NCI-H2107 (cell line): ENCODE measurements around the gene SLC38A10.
"Not testable (repeated sequence)": the region's sequence is repeated elsewhere in the genome, so short reads cannot be mapped to it uniquely, and the experiment has no call there.

Experiments used
- DNase-seq: peaks from one replicate; lab custom pipeline; 2025; lab: John Stamatoyannopoulos, UW

The SLC38A10 gene

DNA sequence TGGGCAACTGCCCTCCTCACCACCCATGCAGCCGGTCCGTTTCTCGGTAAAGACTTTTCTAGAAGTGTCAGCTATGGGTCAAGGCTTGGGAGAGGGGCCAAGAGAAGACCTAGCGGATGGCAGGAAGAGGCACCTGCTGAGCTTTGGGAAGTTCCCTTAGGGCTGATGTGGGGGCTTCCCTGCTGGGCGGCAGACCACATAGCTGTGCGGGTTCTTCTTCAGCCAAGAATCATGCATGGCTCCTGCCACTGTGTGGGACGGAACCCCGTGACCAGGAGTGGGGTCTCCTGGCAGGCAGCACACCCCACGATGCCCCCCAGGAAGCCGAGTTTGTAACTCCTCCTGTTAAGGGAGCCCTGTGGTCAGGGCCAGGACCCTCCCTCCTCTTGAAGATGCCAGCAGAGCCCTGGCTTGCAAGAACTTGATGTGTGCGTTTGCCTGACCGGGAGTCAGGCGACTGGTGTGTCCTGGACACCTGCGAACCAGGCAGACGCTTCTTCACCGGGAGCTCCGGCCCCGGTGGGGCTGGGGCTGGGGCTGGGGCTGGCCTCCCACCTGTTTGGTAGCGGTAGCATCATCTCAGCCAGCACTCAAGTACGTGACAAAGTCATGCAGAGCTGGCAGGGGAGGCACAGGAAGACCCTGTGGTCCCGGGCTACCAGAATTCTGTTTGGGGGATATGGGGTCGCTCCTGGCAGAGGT, 17.7 kb upstream of the SLC38A10 start:
- DNase-seq = no peak

DNA sequence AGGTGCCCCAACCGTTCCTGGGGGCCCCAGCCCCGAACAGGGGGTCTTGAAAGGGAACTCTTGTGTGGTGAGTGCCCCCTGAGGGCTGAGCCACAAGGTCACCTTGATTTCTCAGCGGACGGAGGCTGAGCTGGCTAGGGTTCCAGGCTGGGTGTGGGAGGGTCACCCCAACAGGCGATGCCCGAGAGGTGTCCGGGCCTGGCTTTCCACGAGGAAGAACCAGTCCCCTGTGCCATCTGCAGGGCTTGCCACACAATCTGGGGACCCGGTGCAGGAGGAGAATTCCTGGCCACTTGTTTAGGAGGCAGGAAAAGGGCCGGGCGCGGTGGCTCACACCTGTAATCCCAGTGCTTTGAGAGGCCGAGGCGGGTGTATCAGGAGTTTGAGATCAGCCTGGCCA, 16.8 kb upstream of the SLC38A10 start:
- DNase-seq = no peak

DNA sequence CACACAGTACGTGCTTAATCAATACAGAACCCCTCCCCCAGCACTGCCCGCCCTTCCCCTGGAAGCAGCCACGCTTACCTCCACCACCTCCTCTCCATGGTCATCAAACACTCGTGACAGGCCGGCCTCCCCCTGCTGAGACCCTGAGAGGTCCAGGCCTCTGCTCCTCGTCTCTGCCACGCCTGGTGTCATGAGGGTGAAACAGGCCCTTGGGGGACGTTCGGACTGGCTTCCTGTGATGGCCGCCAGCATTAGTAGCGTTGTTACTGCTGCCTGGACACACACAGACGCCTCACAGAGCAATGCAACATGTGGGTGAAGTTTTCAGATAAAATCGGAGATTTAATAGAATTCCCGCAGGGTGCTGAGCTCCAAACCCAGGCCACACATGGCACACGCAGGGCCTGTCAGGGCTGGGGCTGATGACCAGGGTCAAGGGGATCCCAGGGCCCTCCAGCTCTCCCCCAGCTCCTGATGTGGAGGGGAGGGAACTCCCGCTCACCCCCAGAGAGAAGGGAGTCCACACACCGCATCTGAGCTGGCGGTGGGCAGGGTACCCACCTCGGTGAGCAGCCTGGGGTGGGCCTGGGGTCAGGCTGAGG, 15.9 kb upstream of the SLC38A10 start:
- DNase-seq = no peak

DNA sequence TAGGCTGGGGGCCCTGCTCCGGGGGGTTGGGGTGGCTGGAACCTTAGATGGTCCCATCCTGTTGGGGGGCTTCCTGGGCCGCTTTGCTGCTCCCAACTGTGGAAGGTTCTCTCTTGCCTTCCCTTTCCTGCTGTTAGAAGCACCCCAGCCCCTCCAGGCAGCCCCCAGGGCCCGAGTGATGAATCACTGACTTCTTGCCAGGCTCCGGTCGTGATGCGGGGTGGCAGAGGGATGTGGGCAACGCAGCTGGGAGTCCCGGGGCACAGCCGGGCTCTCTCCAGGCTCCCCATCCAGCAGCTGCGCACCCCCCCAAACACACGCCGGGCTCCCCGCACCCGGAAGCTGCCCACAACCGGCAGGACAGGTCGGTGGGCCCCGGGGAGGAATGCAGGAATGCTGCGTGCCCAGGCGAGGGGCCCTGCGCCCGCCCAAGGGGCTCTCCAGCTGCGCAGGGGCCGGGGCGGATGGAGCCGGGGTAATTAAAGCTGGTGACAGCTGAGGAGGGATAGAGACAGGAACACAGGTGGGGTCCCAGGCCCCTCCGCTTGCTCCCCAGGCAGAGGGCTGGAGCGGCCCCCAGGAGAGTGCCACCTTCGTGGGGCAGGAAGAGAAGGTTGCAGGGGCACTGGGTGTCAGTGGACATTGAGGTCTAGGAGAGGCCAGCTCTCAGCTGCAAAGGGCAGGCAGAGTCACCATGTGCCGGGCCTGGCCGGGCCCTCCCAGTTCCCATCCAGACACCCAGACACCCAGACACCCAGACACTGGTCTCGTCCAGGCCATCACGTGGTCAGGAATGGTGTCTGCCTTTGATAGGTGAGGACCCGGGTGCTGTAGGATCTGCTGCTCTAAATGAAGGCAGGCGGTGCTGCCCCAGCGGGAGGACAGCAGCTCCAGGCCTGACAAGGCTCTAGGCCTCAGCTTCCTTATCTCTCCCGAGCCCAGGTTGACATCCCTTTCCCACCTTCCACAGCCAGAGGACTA, 15.0 kb upstream of the SLC38A10 start:
- no peak for DNase-seq

DNA sequence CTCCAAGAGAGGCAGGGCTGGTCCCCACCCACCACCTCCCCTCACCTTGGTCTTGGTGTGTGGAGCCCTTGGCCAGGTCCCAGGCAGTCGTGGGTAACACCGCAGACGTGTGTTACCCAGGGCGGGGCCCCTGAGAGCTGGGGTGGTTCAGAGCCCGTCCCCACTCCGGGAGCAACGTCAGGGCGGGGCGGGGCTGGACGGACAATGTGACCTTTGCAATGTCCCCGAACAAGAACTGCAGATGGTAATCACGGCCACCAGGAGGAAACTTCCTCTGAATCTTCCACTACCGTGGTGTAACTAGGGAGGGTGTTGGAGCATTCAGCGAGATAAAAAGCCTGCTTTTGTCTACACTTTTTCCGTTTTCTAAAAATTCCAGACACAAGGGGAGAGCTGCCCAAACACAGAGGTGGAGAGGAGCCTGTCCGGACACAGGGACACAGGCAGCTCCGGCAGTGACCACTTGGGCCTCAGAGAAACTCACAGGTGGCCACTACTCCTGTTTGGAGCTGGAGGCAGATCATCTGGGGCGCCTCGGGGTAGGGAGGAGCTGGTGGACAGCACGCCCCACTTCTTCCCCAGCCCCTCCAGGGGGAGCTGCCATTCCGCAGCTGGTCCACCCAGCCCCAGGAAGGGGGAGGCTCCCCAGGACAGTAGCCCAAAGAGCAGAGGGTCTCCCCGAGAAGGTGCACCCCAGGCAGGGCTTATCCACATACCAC, 14.2 kb upstream of the SLC38A10 start:
- no peak for DNase-seq

DNA sequence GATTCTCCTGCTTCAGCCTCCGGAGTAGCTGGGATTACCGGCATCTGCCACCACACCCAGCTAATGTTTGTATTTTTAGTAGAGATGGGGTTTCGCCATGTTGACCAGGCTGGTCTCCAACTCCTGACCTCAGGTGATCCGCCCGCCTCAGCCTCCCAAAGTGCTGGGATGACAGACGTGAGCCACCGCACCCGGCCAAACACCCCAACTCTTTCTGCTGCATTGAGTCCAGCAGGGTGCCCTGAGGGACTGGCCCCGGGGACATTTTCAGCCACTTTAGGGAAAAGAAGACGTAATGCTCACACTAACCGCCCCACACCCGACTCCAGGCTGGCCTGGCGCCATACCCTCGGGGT, 13.7 kb upstream of the SLC38A10 start:
- not testable (repeated sequence) for DNase-seq

DNA sequence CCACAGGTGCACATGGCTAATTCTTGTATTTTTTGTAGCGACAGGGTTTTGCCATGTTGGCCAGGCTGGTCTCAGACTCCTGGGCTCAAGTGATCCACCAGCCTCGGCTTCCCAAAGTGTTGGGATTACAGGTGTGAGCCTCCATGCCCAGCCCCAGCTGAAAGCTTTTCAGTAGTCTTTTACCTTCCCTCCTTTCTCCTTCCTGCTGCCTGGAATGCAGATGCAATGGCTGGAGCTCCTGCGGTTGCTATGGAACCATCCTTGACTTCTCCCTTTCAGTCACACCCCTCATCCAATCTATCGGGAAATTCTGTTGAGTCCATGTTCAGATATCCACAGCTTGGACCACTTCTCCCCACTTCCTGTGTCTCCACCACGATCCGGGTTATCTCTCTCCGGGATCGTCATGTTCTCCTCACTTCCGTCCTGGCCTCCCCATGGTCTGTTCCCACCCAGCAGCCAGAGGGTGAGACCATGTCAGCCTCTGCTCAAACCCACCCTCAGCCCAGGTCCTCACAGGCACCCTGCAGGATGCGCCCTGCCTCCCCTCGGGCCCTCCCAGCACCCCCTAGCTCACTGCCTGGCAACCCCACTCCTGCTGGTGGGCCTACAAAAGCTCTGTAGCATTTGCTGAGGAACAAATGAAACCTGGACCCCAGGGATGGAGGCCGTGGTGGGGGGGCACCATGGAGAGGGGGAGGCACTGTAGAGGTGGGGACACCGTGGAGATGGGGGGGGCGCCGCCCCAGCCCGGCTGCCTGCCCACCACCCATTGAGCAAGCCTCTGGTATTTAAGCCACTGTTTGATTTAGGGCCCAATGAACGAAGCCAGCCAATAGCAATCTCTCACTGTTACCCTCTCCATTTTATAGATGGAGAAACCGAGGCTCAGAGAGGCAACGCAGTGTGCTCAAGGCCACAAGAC, 12.8 kb upstream of the SLC38A10 start:
- no peak for DNase-seq

DNA sequence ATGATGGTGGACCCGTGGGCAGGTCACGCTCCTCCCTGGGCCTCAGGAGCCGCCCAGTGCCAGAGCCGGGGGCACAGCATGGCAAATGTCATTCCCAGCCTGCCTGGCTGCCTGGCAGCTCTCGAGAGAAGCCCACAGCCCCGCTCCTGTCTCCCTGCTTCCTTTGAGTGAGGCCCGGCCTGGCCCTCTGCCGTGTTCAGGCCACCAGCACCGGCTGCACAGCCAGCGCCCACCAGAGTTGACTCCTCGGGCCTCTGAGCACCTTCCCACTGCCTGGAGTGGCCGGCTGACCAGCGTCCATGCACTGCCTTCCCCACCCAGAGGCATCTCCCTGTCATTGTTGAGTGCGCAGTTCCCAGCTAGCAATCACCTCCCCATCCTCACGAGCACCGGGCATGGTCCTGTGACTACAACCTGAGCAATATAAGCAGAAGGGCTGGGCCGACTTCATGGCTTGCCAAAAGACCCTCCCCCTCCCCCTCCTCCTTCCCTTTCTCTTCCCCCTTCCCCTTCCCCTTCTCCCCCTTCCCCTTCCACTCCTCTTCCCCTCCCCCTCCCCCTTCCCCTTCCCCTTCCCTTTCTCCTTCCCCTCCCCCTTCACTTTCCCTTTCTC, 11.9 kb upstream of the SLC38A10 start:
- no peak for DNase-seq

DNA sequence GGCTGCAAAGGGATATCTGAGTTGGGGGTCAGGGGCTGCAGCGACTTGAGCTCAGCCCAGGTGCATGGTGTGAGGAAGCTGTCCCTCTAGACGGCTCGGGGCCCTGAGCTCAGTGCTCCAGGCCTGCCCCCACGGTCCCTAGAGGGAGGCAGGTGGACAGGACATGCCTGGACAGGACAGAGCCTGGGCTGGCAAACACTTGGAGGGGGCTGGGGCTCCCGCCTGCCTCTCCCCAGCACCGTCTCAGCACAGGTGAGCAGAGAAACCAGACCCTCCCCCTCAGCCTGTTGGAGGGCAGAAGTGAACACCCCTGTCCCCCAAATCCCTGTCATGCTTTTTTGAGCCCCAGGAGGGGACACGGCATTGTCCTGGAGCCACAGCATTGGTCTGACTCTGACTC, 11.4 kb upstream of the SLC38A10 start:
- no peak for DNase-seq

DNA sequence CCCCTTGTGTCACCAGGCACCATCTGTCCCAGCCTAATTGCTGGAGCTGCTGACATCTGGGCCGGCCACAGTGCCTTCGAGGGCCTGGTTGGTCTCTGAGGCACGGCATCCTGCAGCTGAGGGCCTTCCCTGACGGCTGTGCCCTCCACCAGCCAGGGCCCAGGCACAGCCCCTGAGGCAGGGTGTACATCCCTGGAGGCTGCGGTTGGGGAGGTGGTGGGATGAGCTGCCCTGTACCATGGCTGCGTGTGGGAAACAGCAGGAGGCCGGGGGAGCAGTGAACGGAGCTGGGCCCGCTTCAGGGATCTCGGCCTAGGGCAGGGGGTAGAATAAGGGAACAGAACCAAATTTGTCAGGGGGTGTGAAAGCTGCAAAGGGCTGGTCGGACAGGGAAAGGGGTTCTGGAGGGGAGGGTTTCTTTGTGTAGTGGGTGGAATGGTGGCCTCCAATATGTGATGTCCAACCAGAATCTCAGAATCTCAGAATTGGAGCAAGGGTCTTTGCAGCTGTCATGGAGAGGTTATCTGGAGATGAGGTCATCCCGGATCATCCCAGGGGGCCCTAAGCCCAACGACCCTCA, 10.0 kb upstream of the SLC38A10 start:
- DNase-seq = no peak

DNA sequence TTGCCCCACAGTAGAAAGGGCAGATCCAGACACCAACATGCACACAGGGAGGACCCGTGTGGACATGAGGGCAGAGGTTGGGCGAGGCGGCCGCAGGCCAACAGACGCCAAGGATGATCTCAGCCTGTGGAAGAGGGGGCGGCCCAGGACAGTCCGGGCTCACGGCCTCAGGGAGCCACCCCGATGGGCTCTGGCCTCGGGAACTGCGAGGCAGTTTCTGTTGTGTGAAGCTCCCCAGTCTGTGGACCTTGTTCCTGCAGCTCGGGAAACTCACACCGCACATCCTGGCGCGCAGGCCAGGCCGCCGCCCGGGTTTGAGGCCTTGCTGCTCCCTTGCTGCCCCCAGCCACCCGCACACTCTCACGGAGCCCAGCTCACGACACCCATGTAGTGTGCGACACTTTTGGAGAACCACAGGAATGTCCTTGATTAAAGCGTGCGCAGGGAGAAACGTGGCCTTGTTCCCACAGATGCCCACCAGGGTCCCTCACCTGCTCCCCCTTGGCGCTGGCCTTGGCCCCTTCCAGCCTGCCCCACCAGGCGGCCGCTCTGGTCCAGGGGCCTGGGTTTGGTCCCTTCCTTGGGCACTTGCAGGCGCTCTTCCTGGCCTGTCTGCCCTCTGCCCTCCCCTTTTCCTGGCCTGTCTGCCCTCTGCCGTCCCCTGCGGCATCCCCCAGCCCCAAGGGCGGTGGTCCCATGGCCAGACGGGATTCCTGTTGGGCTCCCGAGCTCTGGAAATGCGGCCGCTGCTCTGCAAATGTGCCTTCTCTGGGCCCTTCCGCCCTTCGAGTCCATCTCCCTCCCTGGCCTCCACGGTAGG, 9.3 kb upstream of the SLC38A10 start:
- no peak for DNase-seq

DNA sequence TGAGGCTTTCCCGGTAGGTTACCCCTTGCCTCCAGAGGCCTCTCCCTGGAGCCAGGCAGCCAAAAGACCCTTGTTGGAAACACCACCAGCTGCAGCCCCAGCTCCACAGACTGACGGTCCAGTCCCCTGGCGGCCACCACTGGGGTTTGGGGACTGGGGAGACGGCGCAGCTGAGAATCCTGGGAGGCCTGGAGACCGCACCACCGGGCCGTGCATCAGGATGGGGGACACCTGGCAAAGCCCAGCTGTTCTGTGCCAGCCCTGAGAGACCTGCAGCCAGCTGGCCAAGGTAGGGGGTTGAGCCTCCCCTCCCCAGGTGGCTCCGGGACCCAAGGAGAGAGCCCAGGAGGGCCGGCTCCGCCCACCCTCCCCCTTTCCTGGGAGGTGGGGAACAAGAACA, 8.3 kb upstream of the SLC38A10 start:
- DNase-seq = no peak

DNA sequence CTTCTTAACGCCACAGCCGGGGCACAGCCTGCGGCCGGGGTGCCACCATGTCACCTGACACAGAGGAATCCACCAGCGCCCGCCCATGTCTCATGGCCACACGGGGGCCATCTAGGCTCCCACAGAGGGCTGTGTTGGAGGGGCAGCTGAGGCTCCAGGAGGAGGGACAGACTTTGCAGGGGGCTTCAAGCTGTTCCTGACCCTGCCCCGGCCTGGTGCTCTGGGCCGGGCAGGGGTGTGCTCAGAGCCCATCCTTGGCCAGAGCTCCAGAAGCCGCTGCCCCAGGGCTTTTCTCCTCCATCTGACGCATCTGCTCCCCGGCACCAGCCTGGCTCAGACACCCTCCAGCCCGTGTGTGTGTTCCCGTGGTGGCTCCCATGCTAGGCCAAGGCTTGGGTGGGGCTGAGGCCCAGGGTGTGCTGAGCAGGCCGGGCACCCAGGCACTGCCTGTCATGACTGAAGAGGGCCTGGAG, 7.8 kb upstream of the SLC38A10 start:
- DNase-seq = no peak

DNA sequence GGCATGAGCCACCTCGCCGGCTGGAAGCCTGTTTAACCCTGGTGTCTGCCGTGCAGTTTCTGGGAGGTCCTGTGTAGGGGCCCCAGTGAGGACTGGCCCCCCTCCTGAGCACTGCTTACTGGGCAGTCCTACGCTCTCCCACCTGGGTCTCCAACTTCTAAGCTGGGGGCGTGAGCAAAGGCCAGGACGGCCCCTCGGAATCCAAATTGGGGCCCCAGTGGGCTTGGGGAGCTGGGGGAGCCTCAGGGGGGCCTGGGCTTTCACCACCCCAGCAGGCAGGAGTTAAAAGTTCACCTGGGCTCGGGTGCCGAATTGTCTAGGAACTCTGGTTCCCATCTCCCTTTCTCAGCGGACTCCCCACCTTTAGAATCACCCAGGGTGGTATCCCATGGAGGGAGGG, 7.2 kb upstream of the SLC38A10 start:
- no peak for DNase-seq

DNA sequence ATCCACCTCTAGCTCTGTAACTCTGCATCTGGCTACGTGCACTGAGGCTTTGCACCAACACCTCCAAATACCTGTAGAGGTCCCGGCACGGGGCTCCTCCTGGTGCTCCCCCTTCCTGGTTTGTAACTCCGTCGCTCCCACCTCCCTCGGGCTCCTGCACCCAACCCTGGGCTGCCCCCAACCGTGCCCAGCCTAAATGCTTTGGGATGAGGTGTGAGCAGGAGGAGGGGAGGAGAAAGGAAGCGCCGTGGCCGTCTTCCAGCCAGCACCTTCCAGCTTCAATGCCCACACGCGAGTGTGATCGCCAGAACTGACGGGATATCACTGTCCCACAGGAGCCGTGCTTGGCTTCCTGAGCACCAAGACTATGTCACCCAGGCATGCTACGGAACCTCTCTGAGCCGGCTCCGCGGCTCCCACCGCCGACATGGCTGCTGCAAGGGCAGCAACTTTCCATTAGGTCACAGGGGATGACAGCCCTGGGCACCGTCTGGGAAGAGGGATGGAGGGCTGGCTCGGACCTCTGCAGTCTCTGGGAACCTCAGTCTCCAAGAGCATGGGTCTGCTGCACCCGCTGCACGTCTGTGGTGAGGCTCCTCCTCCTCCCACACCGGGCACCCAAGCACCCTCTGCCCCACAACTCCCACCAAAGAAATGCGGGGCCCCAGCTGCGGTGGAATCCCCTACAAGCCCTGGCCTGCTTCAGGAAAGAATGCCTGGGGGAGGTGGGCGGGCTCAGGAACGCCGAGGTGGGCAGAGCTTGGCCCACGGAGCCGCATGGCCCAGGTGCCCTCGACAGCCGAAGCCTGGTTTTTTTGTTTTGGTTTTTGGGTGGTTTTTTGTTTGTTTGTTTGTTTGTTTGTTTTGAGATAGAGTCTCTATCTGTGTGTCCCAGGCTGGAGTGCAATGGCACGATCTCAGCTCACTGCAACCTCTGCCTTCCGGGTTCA, 6.4 kb upstream of the SLC38A10 start:
- DNase-seq = no peak

DNA sequence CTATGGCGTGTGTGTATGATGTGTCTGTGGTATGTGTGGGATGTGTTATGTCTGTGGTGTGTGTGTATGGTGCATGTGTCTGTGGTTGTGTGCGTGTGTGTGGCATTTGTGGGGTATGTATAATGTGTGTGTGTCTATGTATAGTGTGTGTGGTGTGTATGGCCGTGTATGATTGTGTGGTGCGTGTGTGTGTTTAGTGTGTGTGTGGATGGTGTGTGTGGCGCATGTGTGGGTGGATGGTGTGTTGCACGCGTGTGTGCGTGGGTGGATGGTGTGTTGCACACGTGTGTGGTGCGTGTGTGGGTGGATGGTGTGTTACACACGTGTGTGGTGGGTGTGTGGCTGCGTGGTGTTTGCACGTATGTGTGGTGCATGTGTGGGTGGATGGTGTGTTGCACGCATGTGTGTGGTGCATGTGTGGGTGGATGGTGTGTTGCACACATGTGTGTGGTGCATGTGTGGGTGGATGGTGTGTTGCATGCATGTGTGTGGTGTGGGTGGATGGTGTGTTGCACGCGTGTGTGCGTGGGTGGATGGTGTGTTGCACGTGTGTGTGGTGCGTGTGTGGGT, 5.6 kb upstream of the SLC38A10 start:
- DNase-seq = no peak

DNA sequence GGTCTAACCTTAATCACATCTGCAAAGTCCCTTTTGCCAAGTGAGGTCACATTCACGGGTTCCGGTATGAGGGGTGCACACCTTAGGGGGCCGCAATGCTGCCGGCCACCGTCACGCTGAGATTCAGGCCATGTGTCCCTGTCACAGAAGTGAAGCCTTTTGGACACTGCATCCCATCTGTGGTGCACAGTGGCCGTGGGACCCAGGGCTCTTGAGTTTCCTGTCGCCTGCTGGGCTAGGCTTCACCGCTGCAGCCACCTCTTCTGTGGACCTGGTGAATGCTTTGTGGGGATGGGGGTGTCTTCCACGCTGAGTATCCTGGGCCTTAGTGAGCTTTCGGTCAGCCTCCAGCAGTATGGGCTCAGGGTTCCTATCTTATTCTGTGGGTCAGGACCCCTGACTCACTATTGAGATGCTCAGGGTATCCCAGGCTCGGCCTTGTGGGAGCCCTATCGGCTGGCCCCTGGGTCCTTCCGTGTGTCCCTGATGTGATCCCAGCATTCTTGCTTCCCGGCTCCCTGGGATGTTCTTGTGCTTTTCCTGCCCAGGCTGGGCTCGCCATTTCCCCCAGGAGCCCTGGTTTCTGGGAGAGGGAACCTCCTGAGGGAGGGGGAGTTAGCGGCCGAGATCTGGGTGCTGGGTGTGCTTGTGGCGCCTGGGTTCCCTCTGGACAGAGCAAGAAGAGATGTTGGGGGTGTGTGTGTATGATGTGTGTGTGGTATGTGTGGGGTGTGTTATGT, 4.9 kb upstream of the SLC38A10 start:
- no peak for DNase-seq
